Lower lobe of right lung (tissue), 2 donors: Measurements from ENCODE around the gene PLSCR4. TPM values are rescaled to one million over a fixed set of nuclear protein-coding genes. Genes with fewer than 3 reads are reported as not detected.

Experiments used
- ATAC-seq, 2 donors: fragments of 200-7000 bp; cut with Tn5 transposase; one replicate each; pipeline ENCODE4 v1.9.1; 2020 to 2022; ENCODE audit warnings: mild to moderate bottlenecking in 2 of 2, moderate library complexity in 2 of 2
- DNase-seq: peaks from one replicate; pipeline ENCODE4 v3.0.0-alpha.2; 2020
- H3K27ac ChIP-seq: fragments of 200-600 bp; one replicate; pipeline ENCODE4 v1.8.0; 2022
- H3K27me3 ChIP-seq: fragments of 200-600 bp; one replicate; pipeline ENCODE4 v1.8.0; 2022; ENCODE audit warnings: low read depth
- H3K36me3 ChIP-seq: fragments of 200-600 bp; one replicate; pipeline ENCODE4 v1.8.0; 2022; ENCODE audit warnings: mild to moderate bottlenecking
- H3K4me1 ChIP-seq: fragments of 200-600 bp; one replicate; pipeline ENCODE4 v1.8.0; 2022
- H3K4me3 ChIP-seq: fragments of 200-600 bp; one replicate; pipeline ENCODE4 v1.8.0; 2022; ENCODE audit warnings: mild to moderate bottlenecking
- H3K9me3 ChIP-seq: fragments of 200-600 bp; one replicate; pipeline ENCODE4 v1.8.0; 2022
- intact Hi-C: fragments of 100-400 bp; cut with DNase I; formaldehyde crosslinking; loops from one replicate; pipeline ENCODE4 v1.11.0; 2022
- total RNA-seq: library from RNA; stranded (reverse); fragmentation: NEBNext Ultra II Directional; extraction: Animal tissue kit (Norgen Biotek cat#: 25700); gene quantifications from one replicate; pipeline ENCODE4 v1.2.1, GENCODE V29; 2021
- TF ChIP-seq, protein P1 (sequence below): fragments of 200-600 bp; IDR thresholded peaks from one replicate; pipeline ENCODE4 v1.8.0; 2022; ENCODE audit warnings: antibody characterized with exemption, mild to moderate bottlenecking
- donor health status: DM: no; HTN: yes; CAD: no; lungs with severe emphysema.

PLSCR4 gene
- total RNA-seq, 1 donor from 2014 or later: 63.5 TPM

DNA sequence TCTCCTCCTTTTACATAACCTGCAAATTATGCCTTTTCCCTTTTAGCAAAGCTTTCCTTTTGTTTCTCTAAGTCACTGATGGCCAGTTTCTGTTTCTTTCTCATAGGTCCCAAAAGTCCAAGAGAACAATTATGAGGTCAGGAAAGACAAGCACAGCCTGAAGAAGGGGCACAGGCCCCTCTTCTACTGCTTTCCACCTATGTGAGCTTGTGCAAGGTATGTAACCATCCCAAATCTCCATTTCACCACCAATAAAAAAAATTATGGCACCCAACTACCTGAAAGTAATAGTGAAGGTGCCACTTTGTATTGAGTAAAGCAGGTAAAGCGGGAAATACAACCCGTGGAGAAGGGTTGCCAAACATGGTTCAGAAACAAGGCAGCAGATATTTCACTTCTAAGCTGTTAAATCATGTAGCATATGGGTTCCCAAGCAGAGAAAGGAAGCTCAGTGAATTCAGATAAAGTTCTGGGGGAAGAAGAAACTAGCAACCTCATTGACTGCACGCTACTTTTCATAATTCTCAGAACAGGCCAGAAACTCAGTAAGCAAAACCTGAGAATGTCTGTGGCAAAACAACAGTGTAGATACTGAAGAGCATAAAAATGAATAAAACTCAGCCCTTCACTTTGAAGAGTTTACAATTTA, 94.1 kb downstream of the PLSCR4 start:
- peak overlapping the region; percentile 24 for H3K4me3 ChIP-seq
- no peaks in the 10 kb centered on the region for H3K36me3 ChIP-seq
- TF ChIP-seq, protein P1, sequence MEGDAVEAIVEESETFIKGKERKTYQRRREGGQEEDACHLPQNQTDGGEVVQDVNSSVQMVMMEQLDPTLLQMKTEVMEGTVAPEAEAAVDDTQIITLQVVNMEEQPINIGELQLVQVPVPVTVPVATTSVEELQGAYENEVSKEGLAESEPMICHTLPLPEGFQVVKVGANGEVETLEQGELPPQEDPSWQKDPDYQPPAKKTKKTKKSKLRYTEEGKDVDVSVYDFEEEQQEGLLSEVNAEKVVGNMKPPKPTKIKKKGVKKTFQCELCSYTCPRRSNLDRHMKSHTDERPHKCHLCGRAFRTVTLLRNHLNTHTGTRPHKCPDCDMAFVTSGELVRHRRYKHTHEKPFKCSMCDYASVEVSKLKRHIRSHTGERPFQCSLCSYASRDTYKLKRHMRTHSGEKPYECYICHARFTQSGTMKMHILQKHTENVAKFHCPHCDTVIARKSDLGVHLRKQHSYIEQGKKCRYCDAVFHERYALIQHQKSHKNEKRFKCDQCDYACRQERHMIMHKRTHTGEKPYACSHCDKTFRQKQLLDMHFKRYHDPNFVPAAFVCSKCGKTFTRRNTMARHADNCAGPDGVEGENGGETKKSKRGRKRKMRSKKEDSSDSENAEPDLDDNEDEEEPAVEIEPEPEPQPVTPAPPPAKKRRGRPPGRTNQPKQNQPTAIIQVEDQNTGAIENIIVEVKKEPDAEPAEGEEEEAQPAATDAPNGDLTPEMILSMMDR: no peak
- peak overlapping the region; percentile 38 for H3K27ac ChIP-seq
- ATAC-seq (no peak), DNase-seq (no peak)
- H3K9me3 ChIP-seq: no peaks in the 10 kb centered on the region
- H3K27me3 ChIP-seq: no peaks in the 10 kb centered on the region
- intact Hi-C loops: no loop called here
- peaks cover 15% of the 10 kb centered on the region for H3K4me1 ChIP-seq

DNA sequence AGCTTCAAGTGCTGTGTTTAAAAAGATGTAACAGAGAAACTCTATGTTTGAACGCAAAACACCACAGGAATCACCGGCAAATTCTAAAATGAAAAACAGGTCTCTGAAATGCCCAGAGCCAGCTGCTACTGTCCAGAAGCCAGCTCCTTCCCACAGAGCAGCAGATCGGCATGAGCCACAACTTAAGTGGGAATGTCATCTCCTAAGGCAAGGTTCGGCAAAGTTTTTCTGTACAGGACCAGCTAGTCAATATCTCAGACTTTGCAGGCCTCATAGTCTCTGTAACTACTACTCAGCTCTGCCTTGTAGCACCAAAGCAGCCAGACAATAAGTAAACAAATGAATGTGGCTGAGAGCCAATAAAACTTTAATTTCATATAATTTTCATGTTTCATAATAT, 94.8 kb downstream of the PLSCR4 start:
- no peaks in the 10 kb centered on the region for H3K27me3 ChIP-seq
- H3K4me3 ChIP-seq: no peak overlapping the region
- H3K27ac ChIP-seq: peak overlapping the region; percentile 38
- intact Hi-C loops: no loop called here
- no peaks in the 10 kb centered on the region for H3K9me3 ChIP-seq
- TF ChIP-seq, protein P1: no peak
- no peak for DNase-seq
- ATAC-seq: no peak
- H3K4me1 ChIP-seq: peaks cover 11% of the 10 kb centered on the region
- H3K36me3 ChIP-seq: no peaks in the 10 kb centered on the region

DNA sequence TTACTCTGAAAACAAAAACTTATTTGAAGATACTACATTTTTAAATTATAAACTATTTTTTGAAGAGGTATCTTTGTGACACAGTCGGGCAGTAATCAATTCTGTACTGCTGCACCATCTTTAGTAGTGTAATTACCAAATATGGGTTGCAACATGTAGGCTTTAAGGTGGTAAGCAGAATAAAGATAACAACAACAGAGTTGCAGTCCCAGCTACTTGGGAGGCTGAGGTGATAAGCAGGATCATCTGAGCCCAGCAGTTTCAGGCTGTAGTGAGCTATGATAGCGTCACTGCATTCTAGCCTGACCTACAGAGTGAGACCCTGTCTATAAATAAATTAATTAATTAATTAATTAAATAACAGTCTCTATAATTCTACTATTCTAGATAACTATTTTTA, 95.9 kb downstream of the PLSCR4 start:
- Histone ChIP-seq H3K4me3 (no peak overlapping the region), H3K4me1 (peaks cover 11% of the 10 kb centered on the region), H3K36me3 (no peaks in the 10 kb centered on the region), H3K27me3 (no peaks in the 10 kb centered on the region), H3K9me3 (no peaks in the 10 kb centered on the region), H3K27ac (no peak overlapping the region)
- ATAC-seq: no peak
- DNase-seq: no peak
- TF ChIP-seq, protein P1: no peak
- intact Hi-C loops: no loop called here

DNA sequence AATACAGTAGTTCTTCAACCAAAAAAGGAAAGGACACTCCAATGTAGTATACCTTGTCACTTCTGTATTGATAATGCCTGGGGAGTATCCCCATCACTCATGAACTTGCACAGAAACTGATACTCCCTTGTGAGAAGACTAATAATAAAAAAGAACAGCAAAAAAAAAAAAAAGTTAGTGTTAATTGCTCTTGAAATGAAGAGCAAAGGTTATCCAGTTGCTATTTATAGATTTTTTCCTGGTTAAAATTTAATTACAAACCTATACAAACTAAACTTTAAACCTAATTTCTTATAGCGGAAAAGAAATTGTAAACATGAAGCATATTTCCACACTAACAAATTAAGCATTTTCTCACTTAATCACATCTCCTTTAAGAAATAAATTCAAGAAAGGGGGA, 96.6 kb downstream of the PLSCR4 start:
- DNase-seq: no peak
- Histone ChIP-seq H3K36me3 (no peaks in the 10 kb centered on the region), H3K4me1 (peaks cover 8% of the 10 kb centered on the region), H3K27ac (no peak overlapping the region), H3K27me3 (no peaks in the 10 kb centered on the region), H3K9me3 (no peaks in the 10 kb centered on the region), H3K4me3 (no peak overlapping the region)
- intact Hi-C loops: no loop called here
- no peak for ATAC-seq
- TF ChIP-seq, protein P1: no peak

DNA sequence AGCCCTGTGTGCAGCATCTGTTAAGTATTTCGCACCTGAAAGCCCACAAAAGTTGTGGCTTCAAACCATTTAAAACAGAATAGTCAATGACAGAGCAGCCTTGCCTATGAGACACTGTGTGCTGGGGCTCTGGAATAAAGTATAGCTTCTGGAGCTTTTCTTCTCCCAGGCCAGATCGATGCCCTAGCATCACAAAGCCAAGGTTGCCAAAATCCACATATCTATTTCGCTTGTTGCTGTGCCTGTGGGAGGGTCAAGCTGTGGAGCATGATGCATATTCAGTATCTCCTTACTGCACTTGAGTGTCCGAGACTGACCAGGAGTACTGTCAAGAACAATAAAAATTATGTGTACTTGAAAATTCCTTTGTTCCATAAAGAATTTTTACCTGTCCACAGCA, 97.5 kb downstream of the PLSCR4 start:
- H3K4me3 ChIP-seq: no peak overlapping the region
- H3K9me3 ChIP-seq: no peaks in the 10 kb centered on the region
- no peak for DNase-seq
- peaks cover 4% of the 10 kb centered on the region for H3K4me1 ChIP-seq
- no peak overlapping the region for H3K27ac ChIP-seq
- TF ChIP-seq, protein P1: no peak
- intact Hi-C loops: no loop called here
- ATAC-seq: no peak
- no peaks in the 10 kb centered on the region for H3K36me3 ChIP-seq
- H3K27me3 ChIP-seq: no peaks in the 10 kb centered on the region
